Ureter (tissue), 1 donor: ENCODE results near the gene CFHR3. TPM values are rescaled to one million over a fixed set of nuclear protein-coding genes. Genes with fewer than 3 reads are reported as not detected.
"Not testable (repeated sequence)": the region's sequence is repeated elsewhere in the genome, so short reads cannot be mapped to it uniquely, and the experiment has no call there.

ENCODE experiments used
- DNase-seq: peaks from one replicate; pipeline ENCODE4 v3.0.0-alpha.2; 2020; ENCODE audit warnings: low spot score
- total RNA-seq: library from RNA; stranded (reverse); gene quantifications from one replicate; pipeline ENCODE4 v1.2.4, GENCODE V29; 2023
- donor health status: DM: yes; HTN: yes; CAD: no.

CFHR3 gene
- total RNA-seq = 1.1 TPM

- DNase-seq = no peak
Measured at GRCh38 chr1:196774603-196775002, at the start of gene CFHR3. CFHR3 (plus strand) TSS chr1:196774840; CDS start chr1:196774887, 47 bp downstream.

- DNase-seq = no peak
Measured at GRCh38 chr1:196732526-196732925, 42.1 kb upstream of the CFHR3 start.

- DNase-seq = no peak
Measured at GRCh38 chr1:196733091-196733970, 41.3 kb upstream of the CFHR3 start.

- DNase-seq = no peak
Measured at GRCh38 chr1:196734006-196734405, 40.6 kb upstream of the CFHR3 start.

- no peak for DNase-seq
Measured at GRCh38 chr1:196734460-196734859, 40.2 kb upstream of the CFHR3 start.

GRCh38 chr1:196738730-196739129 lies 35.9 kb upstream of the CFHR3 start:
- no peak for DNase-seq

GRCh38 chr1:196743244-196743643 lies 31.4 kb upstream of the CFHR3 start:
- not testable (repeated sequence) for DNase-seq

- not testable (repeated sequence) for DNase-seq
Measured at GRCh38 chr1:196765019-196765740, 9.5 kb upstream of the CFHR3 start.

GRCh38 chr1:196769823-196770222 lies 4.8 kb upstream of the CFHR3 start:
- not testable (repeated sequence) for DNase-seq

- no peak for DNase-seq
Measured at GRCh38 chr1:196773713-196774112, 927 bp upstream of the CFHR3 start.

- no peak for DNase-seq
Measured at GRCh38 chr1:196774175-196774574, 465 bp upstream of the CFHR3 start.

GRCh38 chr1:196777603-196778002 lies 3.0 kb downstream of the CFHR3 start:
- DNase-seq = no peak

- DNase-seq = no peak
Measured at GRCh38 chr1:196779093-196779492, 4.5 kb downstream of the CFHR3 start.

- not testable (repeated sequence) for DNase-seq
Measured at GRCh38 chr1:196791252-196791651, 16.6 kb downstream of the CFHR3 start.

- not testable (repeated sequence) for DNase-seq
Measured at GRCh38 chr1:196794103-196794502, 19.5 kb downstream of the CFHR3 start.

GRCh38 chr1:196797891-196798290 lies 23.3 kb downstream of the CFHR3 start:
- DNase-seq = no peak

GRCh38 chr1:196801920-196802319 lies 27.3 kb downstream of the CFHR3 start:
- not testable (repeated sequence) for DNase-seq

GRCh38 chr1:196808529-196809235 lies 34.0 kb downstream of the CFHR3 start:
- no peak for DNase-seq

GRCh38 chr1:196817442-196817841 lies 42.8 kb downstream of the CFHR3 start:
- DNase-seq = not testable (repeated sequence)

- not testable (repeated sequence) for DNase-seq
Measured at GRCh38 chr1:196819531-196819930, 44.9 kb downstream of the CFHR3 start, which contains the start of gene CFHR1. CFHR1 (plus strand) TSS chr1:196819731; CDS start chr1:196819845, 114 bp downstream.

GRCh38 chr1:196827860-196828259 lies 53.2 kb downstream of the CFHR3 start:
- not testable (repeated sequence) for DNase-seq
